Progenitor cell of endocrine pancreas (in vitro differentiated cells): ENCODE data around the gene SLC66A3. TPM values are rescaled to one million over a fixed set of nuclear protein-coding genes. Genes with fewer than 3 reads are reported as not detected.
A peak's percentile ranks its signal among the peaks of the same experiment; 100 is the strongest.

ENCODE experiments used
- DNase-seq: peaks from one replicate; pipeline ENCODE4 v3.0.0; 2021; ENCODE audit warnings: low spot score; ENCODE audit not compliant: unreplicated experiment
- H3K27ac Mint-ChIP-seq: 2 replicates; pipeline ENCODE4 v1.8.0; 2021; ENCODE audit warnings: mild to moderate bottlenecking, moderate library complexity, mixed read lengths
- H3K27me3 Mint-ChIP-seq: 2 replicates; pipeline ENCODE4 v1.8.0; 2021; ENCODE audit warnings: mixed read lengths
- H3K36me3 Mint-ChIP-seq: 2 replicates; pipeline ENCODE4 v1.8.0; 2022; ENCODE audit warnings: mixed read lengths; ENCODE audit not compliant: insufficient read depth
- H3K4me1 Mint-ChIP-seq: 2 replicates; pipeline ENCODE4 v1.8.0; 2021; ENCODE audit warnings: low read depth, mixed read lengths
- H3K4me3 Mint-ChIP-seq: 2 replicates; pipeline ENCODE4 v1.8.0; 2021; ENCODE audit warnings: low read depth, mild to moderate bottlenecking, moderate library complexity, mixed read lengths
- H3K9me3 Mint-ChIP-seq: 2 replicates; pipeline ENCODE4 v1.8.0; 2021; ENCODE audit warnings: low read depth, mixed read lengths
- total RNA-seq: library from RNA; stranded (reverse); gene quantifications from 2 replicates; pipeline ENCODE4 v1.2.1, GENCODE V29; 2021
- TF ChIP-seq, protein P1 (sequence below): fragments of 200-600 bp; sonication (generic); IDR thresholded peaks from one replicate; pipeline ENCODE4 v1.5.0; 2021; ENCODE audit warnings: antibody characterized with exemption, mild to moderate bottlenecking; ENCODE audit not compliant: unreplicated experiment

Gene SLC66A3
- total RNA-seq, 1 donor from 2014 or later, result 5.0 TPM

DNA sequence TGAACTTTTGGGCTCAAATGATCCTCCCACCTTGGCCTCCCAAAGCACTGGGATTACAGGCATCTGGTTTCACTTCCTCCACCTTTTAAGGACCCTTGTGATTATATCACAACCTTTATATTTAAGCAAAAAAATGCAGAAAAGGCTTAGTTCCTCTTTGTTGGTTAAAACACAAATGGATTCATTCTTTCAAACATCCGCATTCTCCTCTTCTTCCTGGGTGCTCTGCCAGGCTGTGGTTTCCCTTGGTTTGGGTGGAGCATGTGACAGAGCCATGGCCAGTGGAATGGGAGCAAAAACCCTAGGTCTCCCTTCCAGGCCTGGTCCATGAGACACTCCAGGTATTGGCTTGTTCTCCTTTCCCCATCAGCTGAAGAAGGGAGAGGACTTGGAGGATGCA lies 9.9 kb upstream of the SLC66A3 start:
- TF ChIP-seq, protein P1, sequence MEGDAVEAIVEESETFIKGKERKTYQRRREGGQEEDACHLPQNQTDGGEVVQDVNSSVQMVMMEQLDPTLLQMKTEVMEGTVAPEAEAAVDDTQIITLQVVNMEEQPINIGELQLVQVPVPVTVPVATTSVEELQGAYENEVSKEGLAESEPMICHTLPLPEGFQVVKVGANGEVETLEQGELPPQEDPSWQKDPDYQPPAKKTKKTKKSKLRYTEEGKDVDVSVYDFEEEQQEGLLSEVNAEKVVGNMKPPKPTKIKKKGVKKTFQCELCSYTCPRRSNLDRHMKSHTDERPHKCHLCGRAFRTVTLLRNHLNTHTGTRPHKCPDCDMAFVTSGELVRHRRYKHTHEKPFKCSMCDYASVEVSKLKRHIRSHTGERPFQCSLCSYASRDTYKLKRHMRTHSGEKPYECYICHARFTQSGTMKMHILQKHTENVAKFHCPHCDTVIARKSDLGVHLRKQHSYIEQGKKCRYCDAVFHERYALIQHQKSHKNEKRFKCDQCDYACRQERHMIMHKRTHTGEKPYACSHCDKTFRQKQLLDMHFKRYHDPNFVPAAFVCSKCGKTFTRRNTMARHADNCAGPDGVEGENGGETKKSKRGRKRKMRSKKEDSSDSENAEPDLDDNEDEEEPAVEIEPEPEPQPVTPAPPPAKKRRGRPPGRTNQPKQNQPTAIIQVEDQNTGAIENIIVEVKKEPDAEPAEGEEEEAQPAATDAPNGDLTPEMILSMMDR, result no peak
- H3K4me1 Mint-ChIP-seq, result no peaks in the 10 kb centered on the region
- no peaks in the 10 kb centered on the region for H3K9me3 Mint-ChIP-seq
- no peak for DNase-seq
- H3K36me3 Mint-ChIP-seq, result no peaks in the 10 kb centered on the region
- H3K27ac Mint-ChIP-seq, result no peak overlapping the region
- peaks cover 6% of the 10 kb centered on the region for H3K27me3 Mint-ChIP-seq
- no peak overlapping the region for H3K4me3 Mint-ChIP-seq

DNA sequence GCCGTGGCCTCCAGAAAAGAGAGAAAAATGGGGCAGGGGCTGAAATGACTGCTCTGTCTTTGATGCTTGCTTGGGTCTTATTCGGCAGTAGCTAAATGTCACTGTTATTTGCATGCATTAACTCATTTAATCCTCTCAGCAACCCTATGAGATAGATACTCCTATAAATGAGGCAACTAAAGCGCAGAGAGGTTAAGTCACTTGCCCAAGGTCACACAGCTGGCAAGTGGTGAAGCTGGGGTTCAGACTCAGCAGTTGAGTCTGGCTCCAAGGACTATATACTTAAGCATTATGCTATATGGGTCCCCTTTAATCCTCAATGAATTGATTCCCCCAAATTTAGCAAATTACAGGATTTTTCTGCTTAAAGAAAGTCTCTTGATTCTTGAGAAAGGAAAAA lies 9.2 kb upstream of the SLC66A3 start:
- peaks cover 7% of the 10 kb centered on the region for H3K4me1 Mint-ChIP-seq
- H3K4me3 Mint-ChIP-seq, result no peak overlapping the region
- peaks cover 6% of the 10 kb centered on the region for H3K27me3 Mint-ChIP-seq

DNA sequence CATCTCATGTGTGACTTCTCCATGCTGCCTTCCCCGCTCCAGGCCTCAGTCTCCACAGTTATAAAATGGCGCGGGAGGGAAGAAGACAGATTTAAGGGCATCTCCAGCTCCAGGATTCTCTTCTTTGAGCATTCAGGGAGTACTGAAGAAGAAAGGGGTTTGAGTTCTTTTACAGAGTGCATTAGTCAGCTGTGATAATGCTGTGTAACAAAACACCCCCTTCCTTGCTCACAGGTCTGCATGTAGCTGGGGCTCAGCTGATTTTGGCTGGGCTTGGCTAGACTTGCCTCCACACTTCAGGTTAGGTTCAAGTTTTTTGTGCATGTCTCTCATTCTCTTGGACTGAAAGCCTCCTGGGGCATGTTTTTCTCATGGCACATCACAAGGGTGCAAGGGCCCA lies 8.0 kb upstream of the SLC66A3 start:
- no peaks in the 10 kb centered on the region for H3K36me3 Mint-ChIP-seq

More for the DNA sequence above, 9.2 kb upstream of the SLC66A3 start:
- no peak overlapping the region for H3K27ac Mint-ChIP-seq
- TF ChIP-seq, protein P1, result no peak
- no peaks in the 10 kb centered on the region for H3K36me3 Mint-ChIP-seq
- no peaks in the 10 kb centered on the region for H3K9me3 Mint-ChIP-seq
- DNase-seq, result no peak

DNA sequence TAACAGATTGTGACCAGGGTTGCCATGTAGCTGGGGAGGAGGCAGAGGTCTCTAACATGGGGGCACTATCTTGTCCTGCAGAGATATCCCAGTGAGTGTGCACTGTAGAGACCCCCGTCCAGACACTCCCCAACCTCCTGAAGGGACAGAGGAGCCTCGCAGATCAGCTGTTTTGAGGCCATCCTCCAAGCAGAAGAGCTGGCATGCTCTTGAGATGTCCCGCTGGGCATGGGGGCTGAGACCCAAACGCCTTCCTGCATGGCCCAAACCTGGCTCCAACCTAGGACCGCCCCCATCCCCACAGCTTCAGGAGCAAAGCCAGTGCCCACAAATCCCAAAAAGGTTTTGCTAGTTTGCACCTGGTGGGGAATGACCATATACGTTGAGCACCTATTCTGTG lies 2.7 kb upstream of the SLC66A3 start:
- H3K36me3 Mint-ChIP-seq, result no peaks in the 10 kb centered on the region
- no peaks in the 10 kb centered on the region for H3K9me3 Mint-ChIP-seq
- H3K4me3 Mint-ChIP-seq, result no peak overlapping the region
- DNase-seq, result no peak
- H3K27me3 Mint-ChIP-seq, result peaks cover 28% of the 10 kb centered on the region
- TF ChIP-seq, protein P1, result no peak
- peaks cover 15% of the 10 kb centered on the region for H3K4me1 Mint-ChIP-seq
- H3K27ac Mint-ChIP-seq, result no peak overlapping the region

More for the DNA sequence above, 8.0 kb upstream of the SLC66A3 start:
- no peak for DNase-seq
- Mint-ChIP-seq H3K27ac (no peak overlapping the region), H3K4me1 (peaks cover 15% of the 10 kb centered on the region), H3K27me3 (peaks cover 17% of the 10 kb centered on the region), H3K9me3 (no peaks in the 10 kb centered on the region), H3K4me3 (no peak overlapping the region)
- TF ChIP-seq, protein P1, result no peak

DNA sequence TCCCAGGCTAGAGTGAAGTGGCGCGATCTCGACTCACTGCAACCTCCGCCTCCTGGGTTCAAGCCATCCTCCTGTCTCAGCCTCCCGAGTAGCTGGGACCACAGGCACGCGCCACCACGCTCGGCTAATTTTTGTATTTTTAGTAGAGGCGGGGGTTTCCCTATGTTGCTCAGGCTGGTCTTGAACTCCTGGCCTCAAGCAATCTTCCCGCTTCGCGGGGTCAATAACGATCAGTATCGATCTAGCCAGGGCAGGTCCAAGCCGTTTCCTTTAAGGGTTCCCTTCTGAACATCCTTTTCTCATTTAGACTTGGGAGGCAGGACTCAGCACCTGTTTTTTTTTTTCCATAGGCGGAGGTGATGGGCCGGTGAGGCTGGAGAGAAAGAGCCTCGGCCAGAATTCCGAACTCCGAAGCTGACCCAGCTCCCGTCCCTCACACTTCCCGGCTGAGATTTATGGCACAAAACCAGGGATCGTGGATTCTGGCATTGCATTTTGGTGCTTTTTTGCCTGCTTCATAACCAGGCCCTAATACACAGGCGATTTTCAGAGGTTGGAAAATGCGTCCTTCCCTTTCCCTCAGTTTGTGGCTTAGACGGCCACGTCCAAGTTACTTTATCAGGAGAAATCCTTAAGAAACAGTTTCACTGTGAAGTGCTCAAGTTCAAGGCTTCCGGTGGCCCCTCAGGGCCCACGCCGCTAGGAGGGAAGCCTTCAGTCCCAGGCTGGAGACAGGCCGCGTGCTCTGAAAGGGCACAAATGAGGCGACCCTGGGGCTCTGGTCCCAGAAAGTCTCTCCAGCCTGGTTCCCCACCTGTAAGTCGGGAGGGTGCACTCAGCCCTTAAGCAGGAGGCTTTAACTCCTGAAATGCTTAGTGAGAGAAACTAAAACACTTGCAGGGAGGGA lies 998 bp upstream of the SLC66A3 start:
- Mint-ChIP-seq H3K36me3 (no peaks in the 10 kb centered on the region), H3K4me1 (peaks cover 15% of the 10 kb centered on the region), H3K27ac (peak overlapping the region; percentile 91), H3K9me3 (no peaks in the 10 kb centered on the region), H3K4me3 (peak overlapping the region; percentile 73), H3K27me3 (peaks cover 31% of the 10 kb centered on the region)
- TF ChIP-seq, protein P1, result peak; percentile 11
- no peak for DNase-seq
